Measurements from ENCODE around the gene UFSP2.

- TF ChIP-seq CTCF (IDR thresholded peaks at IDR 0.05) (no peak), POLR2A (IDR thresholded peaks at IDR 0.05) (no peak)
Measured at GRCh38 chr4:185457136-185457535, 31.4 kb upstream of the UFSP2 start.

All from gastroesophageal sphincter (tissue), 3 donors.